ENCODE measurements around the gene HOXD3.

Gene HOXD3

DNA sequence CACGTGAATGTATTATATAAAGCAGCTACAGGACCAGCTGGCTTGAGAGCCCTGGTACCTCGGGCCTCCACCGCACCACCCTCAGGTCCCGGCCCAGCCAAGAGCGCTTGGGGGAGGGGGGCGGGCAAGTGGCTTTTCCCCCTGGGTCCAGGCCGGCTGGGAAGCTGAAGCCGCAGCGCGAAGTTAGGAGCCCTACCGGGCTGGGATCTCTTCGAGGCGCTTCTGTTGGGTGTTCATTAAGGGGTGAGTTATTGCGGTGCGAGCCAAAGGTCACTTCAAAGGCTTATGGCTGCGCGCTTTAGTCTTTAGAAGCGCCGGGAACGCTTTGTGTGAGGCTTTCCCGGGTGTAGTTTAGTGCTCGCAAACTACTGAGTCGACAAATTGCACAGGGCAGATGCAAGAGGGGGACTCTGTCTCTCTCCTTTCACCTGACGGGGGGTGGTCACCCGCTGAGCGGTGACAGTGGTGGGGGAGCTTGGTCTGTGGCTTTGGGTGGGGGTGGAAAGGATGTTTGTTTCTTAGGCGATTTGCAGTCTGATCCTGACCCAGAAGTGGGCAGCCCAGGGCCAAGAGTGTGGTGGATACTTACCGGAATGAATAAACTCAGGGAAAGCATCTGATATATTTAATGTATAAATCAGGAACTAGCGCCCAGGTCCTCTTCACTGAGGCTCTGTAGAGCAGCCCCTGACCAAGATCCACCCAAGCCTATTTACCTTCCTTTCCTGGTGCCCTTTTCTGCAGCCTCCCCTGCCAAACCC lies 6.0 kb downstream of the HOXD3 start:
- DNase-seq (ENCODE audit: low read depth, low spot score): no peak

- no peak for DNase-seq (ENCODE audit: low read depth, low spot score)
Measured at GRCh38 chr2:176163672-176164056, 6.6 kb downstream of the HOXD3 start.

- DNase-seq (ENCODE audit: low read depth, low spot score): no peak
Measured at GRCh38 chr2:176164201-176164600, 7.1 kb downstream of the HOXD3 start.

GRCh38 chr2:176164611-176165369 lies 7.7 kb downstream of the HOXD3 start:
- DNase-seq (ENCODE audit: low read depth, low spot score): no peak

- DNase-seq (ENCODE audit: low read depth, low spot score): no peak
Measured at GRCh38 chr2:176165370-176166050, 8.4 kb downstream of the HOXD3 start.

DNA sequence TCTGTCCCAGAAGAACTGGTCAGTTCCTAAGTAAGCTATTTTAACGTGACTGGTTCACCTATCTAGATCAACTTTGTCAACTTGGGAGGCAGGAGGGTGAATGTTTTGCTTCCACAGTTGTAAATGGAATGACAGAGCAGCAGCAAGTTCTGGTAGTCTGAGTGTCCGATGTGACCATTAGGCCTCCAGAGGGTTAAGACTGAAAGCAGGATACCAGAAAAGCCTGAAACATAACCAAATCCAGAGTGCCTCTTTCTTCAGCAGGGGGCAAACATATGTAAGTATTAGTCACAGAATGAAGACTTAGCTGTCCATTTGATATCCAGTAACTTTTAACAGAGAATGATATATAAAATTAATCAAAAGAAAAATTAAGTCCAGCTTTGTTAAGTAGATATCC lies 9.2 kb downstream of the HOXD3 start:
- no peak for DNase-seq (ENCODE audit: low read depth, low spot score)

- no peak for DNase-seq (ENCODE audit: low read depth, low spot score)
Measured at GRCh38 chr2:176167398-176167797, 10.3 kb downstream of the HOXD3 start.

DNA sequence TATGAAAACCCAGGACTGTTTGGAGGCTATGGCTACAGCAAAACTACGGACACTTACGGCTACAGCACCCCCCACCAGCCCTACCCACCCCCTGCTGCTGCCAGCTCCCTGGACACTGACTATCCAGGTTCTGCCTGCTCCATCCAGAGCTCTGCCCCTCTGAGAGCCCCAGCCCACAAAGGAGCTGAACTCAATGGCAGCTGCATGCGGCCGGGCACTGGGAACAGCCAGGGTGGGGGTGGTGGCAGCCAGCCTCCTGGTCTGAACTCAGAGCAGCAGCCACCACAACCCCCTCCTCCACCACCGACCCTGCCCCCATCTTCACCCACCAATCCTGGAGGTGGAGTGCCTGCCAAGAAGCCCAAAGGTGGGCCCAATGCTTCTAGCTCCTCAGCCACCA lies 12.1 kb downstream of the HOXD3 start:
- DNase-seq (ENCODE audit: low read depth, low spot score): no peak

- no peak for DNase-seq (ENCODE audit: low read depth, low spot score)
Measured at GRCh38 chr2:176169711-176170110, 12.6 kb downstream of the HOXD3 start.

DNA sequence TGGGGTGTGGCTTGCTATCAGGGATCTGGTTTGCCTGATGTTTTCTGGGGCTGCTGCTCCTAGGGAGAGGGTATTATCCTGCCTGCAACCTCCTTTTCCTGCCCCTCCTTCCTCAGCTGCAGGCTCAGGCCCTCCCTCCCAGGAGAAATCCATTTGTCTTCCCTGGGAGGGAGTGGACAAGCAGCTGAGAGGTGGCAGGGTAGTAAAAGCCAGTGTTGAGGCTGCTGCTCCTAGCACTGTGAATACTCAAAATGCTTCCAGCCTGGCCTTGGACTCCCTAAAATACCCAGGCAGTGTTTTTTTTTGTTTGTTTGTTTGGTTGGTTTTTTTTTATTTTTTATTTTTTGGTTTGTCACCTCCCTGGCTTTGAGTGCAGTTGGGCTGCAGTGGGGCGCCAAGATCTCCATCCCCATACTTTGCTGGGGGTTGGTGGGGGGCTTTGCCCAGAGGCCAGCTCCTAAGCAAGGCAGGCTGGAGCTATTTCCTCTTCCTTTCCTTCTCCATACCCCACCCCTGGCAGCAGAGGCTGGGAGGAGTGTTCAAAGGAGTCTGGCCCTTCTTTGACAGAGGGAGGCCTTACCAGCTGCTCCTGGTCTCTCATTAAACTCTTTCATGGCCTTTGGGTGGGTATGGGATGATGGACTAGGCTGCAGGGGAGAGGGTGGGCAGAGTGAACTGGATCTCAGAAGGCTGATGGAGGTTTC lies 13.6 kb downstream of the HOXD3 start:
- DNase-seq (ENCODE audit: low read depth, low spot score): no peak

DNA sequence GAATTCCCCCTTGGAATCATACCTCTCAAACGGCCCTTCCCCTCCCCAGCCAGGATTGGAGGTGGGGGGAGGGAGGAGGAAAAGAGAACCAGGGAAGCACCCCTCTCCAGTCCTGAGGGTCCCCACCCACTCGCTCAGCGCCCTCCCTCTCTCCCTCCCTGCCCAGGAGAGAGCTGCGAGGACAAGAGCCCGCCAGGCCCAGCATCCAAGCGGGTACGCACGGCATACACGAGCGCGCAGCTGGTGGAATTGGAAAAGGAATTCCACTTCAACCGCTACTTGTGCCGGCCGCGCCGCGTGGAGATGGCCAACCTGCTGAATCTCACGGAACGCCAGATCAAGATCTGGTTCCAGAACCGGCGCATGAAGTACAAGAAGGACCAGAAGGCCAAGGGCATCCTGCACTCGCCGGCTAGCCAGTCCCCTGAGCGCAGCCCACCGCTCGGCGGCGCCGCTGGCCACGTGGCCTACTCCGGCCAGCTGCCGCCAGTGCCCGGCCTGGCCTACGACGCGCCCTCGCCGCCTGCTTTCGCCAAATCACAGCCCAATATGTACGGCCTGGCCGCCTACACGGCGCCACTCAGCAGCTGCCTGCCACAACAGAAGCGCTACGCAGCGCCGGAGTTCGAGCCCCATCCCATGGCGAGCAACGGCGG lies 14.4 kb downstream of the HOXD3 start:
- no peak for DNase-seq (ENCODE audit: low read depth, low spot score)

GRCh38 chr2:176172007-176172894 lies 15.1 kb downstream of the HOXD3 start:
- DNase-seq (ENCODE audit: low read depth, low spot score): no peak

DNA sequence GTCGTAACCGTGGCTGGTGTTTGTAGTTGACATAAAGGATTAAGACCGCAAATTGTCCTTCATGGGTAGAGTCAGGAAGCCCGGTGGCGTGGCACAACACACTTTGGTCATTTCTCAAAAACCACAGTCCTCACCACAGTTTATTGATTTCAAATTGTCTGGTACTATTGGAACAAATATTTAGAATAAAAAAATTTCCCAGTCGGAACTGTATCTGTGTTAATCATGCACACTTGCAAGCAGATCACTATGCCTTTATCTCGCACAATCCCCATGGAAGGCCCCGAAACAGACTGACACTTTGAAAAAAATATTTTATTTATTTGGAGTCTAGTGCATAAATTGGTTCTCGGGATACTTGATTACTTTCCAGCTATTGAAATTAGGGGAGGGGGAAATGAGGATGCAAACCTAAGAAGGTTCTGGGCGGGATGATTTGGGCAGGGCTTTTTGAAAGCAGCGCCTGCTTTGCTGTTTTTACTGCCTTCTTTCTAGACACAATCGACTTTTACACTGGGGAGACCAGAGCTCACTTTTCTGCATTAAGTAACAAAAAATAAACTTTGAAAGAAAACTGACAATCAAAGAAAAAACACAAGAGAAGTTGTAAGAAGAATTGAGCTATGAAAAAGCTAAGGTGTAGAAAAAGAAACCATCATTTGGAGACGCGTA lies 15.9 kb downstream of the HOXD3 start:
- no peak for DNase-seq (ENCODE audit: low read depth, low spot score)

GRCh38 chr2:176173567-176174381 lies 16.7 kb downstream of the HOXD3 start:
- DNase-seq (ENCODE audit: low read depth, low spot score): no peak

DNA sequence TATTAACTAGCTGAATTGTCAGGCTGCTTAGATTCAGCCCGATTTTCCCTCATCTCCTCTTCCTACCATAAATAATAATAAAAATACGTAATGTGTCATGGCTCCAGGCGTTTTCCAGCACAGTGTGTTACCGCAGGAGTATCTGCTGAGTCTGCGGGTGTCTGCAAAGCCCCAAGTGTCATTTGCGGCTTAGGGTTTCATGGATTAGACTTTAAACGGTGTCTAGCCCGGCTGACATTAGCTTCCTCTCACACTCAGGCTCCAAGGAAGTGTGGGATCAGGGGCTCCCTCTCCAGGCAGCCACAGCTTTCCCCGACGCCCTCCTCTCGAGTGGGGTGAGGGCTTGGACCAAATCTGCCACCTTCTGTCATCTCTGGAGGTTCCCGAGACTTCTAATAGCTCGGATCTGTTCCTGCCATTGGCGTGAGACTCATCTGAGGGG lies 17.3 kb downstream of the HOXD3 start:
- DNase-seq (ENCODE audit: low read depth, low spot score): no peak

- no peak for DNase-seq (ENCODE audit: low read depth, low spot score)
Measured at GRCh38 chr2:176174824-176175708, 18.0 kb downstream of the HOXD3 start.

DNA sequence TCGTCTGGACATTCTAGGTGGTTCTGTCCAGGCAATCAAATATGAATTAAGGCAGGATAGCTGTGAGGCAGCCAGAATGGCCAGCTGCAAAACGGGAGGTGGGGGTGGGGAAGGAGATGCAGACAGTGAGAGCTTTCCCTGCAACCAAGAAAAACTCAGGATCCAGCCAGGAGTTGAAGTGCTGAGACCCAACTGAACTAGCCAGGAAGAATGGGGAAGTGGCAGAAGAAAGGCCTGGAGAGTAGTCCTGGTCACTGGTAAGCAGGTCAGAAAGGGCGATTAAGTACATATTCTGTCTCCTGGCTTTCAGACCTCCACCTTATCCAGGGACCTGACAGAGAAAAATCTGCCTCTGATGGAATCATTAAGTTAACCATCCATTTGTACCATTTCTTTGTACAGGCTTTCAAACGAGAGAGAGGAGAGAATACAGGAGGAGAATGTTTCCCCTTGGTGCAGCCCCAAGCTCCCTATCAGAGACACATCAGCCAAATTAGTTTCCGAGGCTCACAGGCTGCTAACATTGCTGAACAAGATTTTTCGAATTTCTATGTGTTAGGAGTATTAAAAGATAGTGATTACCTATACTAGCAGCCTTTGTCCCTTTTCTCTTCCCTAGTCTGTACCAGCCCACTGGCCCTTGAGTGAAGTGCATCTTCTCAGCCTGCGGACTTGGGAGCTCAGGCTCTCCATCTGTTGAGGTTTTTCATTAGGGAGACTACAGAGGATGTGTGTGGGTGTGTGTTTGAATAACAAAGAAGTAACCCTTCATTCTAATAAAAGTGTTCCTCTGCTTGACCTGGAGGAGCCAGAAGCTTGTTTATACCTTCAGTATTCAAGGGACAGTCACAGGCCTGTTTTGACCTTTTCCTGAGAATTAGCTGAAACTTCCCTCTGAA lies 18.9 kb downstream of the HOXD3 start:
- no peak for DNase-seq (ENCODE audit: low read depth, low spot score)

Measured in activated naive CD8-positive, alpha-beta T cell treated with anti-CD3 and anti-CD28 coated beads, Interleukin-2, amount 50 U/mL, for 16 hours (primary cell).